Osteoblast (primary cell): ENCODE results near the gene HS6ST3. TPM values are rescaled to one million over a fixed set of nuclear protein-coding genes. Genes with fewer than 3 reads are reported as not detected.

Experiments
- DNase-seq: peaks from one replicate; pipeline ENCODE4 v3.0.0; 2011; ENCODE audit warnings: low spot score, mixed read lengths; ENCODE audit not compliant: insufficient read length; ENCODE audit errors: missing footprints
- H2AFZ ChIP-seq: 2 replicates; pipeline ENCODE4 v1.6.0; 2011; ENCODE audit warnings: mild to moderate bottlenecking, low read length
- H3K27ac ChIP-seq: 2 replicates; pipeline ENCODE4 v1.5.1; 2011; ENCODE audit warnings: mild to moderate bottlenecking, low read depth, low read length, moderate library complexity
- H3K27me3 ChIP-seq: 2 replicates; pipeline ENCODE4 v1.6.0; 2012; ENCODE audit warnings: mild to moderate bottlenecking, control low read depth, inconsistent platforms, low read length, moderate library complexity; ENCODE audit not compliant: insufficient read depth
- H3K36me3 ChIP-seq: 2 replicates; pipeline ENCODE4 v1.5.1; 2011; ENCODE audit warnings: mild to moderate bottlenecking, low read length, control low read depth, moderate library complexity; ENCODE audit not compliant: insufficient read depth
- H3K4me1 ChIP-seq: 2 replicates; pipeline ENCODE4 v1.5.1; 2011; ENCODE audit warnings: mild to moderate bottlenecking, low read length, control low read depth, moderate library complexity; ENCODE audit not compliant: insufficient read depth
- H3K4me2 ChIP-seq: 2 replicates; pipeline ENCODE4 v1.6.0; 2011; ENCODE audit warnings: mild to moderate bottlenecking, low read length; ENCODE audit not compliant: insufficient read depth
- H3K4me3 ChIP-seq: fragments of 200-600 bp; sonication (generic); 3 replicates; pipeline ENCODE4 v1.5.1; 2012; ENCODE audit warnings: mild to moderate bottlenecking, low read length, inconsistent platforms; ENCODE audit not compliant: insufficient read depth
- H3K79me2 ChIP-seq: 2 replicates; pipeline ENCODE4 v1.6.0; 2012; ENCODE audit warnings: mild to moderate bottlenecking, low read length, control low read depth, inconsistent platforms; ENCODE audit not compliant: insufficient read depth
- H3K9me3 ChIP-seq: 2 replicates; pipeline ENCODE4 v1.5.1; 2011; ENCODE audit warnings: low read depth, low read length, control low read depth
- H4K20me1 ChIP-seq: 2 replicates; pipeline ENCODE4 v1.6.0; 2012; ENCODE audit warnings: mild to moderate bottlenecking, low read length, control low read depth; ENCODE audit not compliant: insufficient read depth
- total RNA-seq: library from RNA; depleted of rRNA; stranded (reverse); fragments of >200 nt; gene quantifications from 2 replicates; pipeline ENCODE4 v1.2.3, GENCODE V29; 2012
- TF ChIP-seq, protein P1 (sequence below): IDR thresholded peaks from 2 replicates; pipeline ENCODE4 v1.5.1; 2011; ENCODE audit warnings: mild to moderate bottlenecking, low read depth, low read length, moderate library complexity; ENCODE audit errors: extremely low read depth

Gene HS6ST3
- total RNA-seq, 1 donor = not detected

DNA sequence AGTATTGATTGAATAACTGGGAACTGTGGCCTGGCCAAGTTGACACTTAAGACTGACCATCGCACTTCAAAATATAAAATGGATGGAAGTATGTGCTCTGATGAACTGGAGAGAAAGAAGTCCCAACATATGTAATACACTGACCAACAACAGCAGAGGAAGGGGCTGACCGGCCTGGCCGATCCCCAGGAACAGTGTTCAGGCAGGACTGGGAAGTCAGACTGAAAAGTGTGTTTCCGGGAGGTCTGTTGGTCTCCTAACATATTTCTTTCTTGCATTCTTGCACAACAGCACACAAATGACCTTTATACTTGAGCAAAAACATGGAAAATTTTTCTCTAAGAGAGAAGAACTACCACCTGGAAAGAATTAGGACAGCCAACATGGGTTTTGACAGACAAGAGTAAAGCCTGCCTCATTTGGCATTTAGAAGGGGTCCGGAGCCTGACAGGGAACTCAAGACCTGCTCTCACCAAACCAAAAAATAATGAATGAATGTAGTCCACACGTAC, 606.5 kb downstream of the HS6ST3 start:
- TF ChIP-seq, protein P1, sequence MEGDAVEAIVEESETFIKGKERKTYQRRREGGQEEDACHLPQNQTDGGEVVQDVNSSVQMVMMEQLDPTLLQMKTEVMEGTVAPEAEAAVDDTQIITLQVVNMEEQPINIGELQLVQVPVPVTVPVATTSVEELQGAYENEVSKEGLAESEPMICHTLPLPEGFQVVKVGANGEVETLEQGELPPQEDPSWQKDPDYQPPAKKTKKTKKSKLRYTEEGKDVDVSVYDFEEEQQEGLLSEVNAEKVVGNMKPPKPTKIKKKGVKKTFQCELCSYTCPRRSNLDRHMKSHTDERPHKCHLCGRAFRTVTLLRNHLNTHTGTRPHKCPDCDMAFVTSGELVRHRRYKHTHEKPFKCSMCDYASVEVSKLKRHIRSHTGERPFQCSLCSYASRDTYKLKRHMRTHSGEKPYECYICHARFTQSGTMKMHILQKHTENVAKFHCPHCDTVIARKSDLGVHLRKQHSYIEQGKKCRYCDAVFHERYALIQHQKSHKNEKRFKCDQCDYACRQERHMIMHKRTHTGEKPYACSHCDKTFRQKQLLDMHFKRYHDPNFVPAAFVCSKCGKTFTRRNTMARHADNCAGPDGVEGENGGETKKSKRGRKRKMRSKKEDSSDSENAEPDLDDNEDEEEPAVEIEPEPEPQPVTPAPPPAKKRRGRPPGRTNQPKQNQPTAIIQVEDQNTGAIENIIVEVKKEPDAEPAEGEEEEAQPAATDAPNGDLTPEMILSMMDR = no peak
- no peaks in the 10 kb centered on the region for H3K4me1 ChIP-seq

DNA sequence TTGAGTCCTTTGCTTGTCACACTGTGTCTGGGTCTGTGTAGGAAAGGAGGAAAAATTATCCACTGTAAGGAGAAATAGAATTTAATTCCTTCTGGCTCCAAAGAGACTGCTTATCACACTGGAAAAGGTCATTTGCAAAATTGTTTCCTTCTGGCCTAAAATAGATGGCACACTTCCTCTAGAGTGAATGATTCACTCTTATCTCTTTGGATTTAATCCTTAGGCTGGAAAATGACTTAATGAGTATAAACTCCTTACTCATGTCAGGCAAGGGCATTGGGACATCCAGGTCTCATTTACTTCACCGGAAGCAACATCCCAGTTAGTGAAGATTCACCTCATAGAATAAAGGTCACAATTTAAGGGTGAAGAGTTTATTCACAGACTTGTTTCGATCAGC, 610.8 kb downstream of the HS6ST3 start:
- DNase-seq = no peak
- H3K4me3 ChIP-seq = no peak overlapping the region
- no peaks in the 10 kb centered on the region for H4K20me1 ChIP-seq
- H3K79me2 ChIP-seq = no peaks in the 10 kb centered on the region
- H3K9me3 ChIP-seq = no peaks in the 10 kb centered on the region
- H3K4me2 ChIP-seq = no peak overlapping the region
- TF ChIP-seq, protein P1 = no peak
- H3K27me3 ChIP-seq = no peaks in the 10 kb centered on the region
- no peak overlapping the region for H2AFZ ChIP-seq
- H3K4me1 ChIP-seq = no peaks in the 10 kb centered on the region
- no peak overlapping the region for H3K27ac ChIP-seq
- no peaks in the 10 kb centered on the region for H3K36me3 ChIP-seq

More for the DNA sequence above, 606.5 kb downstream of the HS6ST3 start:
- Histone ChIP-seq H3K27me3 (no peaks in the 10 kb centered on the region), H4K20me1 (no peaks in the 10 kb centered on the region), H3K36me3 (no peaks in the 10 kb centered on the region), H3K4me2 (no peak overlapping the region), H3K4me3 (no peak overlapping the region), H2AFZ (no peak overlapping the region), H3K27ac (no peak overlapping the region), H3K79me2 (no peaks in the 10 kb centered on the region), H3K9me3 (no peaks in the 10 kb centered on the region)
- no peak for DNase-seq

DNA sequence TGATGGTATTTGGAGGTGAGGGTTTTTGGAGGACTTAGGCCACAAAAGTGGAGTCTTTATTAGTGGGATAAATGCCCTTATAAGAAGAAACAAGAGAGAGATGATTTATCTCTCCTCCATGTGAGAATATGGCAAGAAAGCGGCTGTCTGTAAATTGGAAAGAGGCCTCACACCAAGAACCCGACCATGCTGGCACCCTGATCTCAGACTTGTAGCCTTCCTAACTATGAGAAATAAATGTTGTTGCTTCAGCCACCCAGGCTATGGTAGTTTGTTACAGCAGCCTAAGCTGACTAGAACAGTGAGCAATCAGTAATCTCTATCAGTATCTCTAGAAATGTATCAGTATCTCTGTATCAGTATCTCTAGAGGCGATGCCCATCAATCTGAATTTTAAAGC, 617.2 kb downstream of the HS6ST3 start:
- no peaks in the 10 kb centered on the region for H3K4me1 ChIP-seq
- H4K20me1 ChIP-seq = no peaks in the 10 kb centered on the region
- DNase-seq = no peak
- H3K27ac ChIP-seq = no peak overlapping the region
- TF ChIP-seq, protein P1 = no peak
- no peaks in the 10 kb centered on the region for H3K36me3 ChIP-seq
- no peak overlapping the region for H3K4me2 ChIP-seq
- no peak overlapping the region for H3K4me3 ChIP-seq
- peaks cover 2% of the 10 kb centered on the region for H3K9me3 ChIP-seq
- no peaks in the 10 kb centered on the region for H3K79me2 ChIP-seq
- H2AFZ ChIP-seq = no peak overlapping the region
- no peaks in the 10 kb centered on the region for H3K27me3 ChIP-seq

DNA sequence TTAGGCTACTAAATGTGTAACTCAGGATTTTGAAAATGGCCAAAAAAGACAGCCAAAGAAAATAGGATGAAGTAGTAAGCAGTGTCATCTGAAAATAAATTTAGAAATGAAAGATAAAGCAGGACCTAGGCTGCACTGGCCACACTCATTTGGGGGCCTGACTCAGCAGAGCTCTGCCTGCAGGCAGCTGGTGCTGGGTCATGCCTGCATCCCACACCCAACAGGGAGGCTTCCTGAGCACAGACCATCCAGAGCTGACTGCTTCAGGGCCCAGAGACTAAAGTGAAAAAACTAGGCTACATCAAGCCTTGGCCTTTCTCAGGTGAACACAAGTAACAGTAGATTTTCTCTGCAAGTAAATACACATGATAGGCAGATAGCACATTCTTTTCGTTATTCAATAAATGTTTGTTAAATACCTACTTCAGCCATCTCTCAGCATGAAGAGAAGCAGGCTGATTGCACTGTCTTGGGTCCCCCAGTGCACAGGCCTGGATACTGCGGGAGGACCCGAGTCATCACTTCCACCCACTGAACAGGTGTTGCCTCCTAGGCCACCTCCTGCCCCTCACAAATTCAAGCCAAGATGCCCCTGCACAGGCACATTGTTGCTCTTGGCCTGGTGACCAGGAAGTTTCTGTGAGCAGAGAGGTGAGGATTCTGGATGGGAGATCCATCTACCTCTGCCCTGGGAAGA, 620.4 kb downstream of the HS6ST3 start:
- H3K4me2 ChIP-seq = no peak overlapping the region
- TF ChIP-seq, protein P1 = no peak
- no peaks in the 10 kb centered on the region for H4K20me1 ChIP-seq
- no peak for DNase-seq
- no peaks in the 10 kb centered on the region for H3K79me2 ChIP-seq
- H3K27me3 ChIP-seq = no peaks in the 10 kb centered on the region
- peaks cover 2% of the 10 kb centered on the region for H3K9me3 ChIP-seq
- H3K36me3 ChIP-seq = no peaks in the 10 kb centered on the region
- no peak overlapping the region for H3K27ac ChIP-seq
- H3K4me3 ChIP-seq = no peak overlapping the region
- H3K4me1 ChIP-seq = no peaks in the 10 kb centered on the region
- no peak overlapping the region for H2AFZ ChIP-seq
